HepG2 (cell line): ENCODE data around the gene AK8. TPM values are rescaled to one million over a fixed set of nuclear protein-coding genes. Genes with fewer than 3 reads are reported as not detected.
A peak's percentile ranks its signal among the peaks of the same experiment; 100 is the strongest.

Experiments
- ATAC-seq: fragments of 200-7000 bp; cut with Tn5 transposase; 3 replicates; pipeline ENCODE4 v1.9.1; 2020; ENCODE audit warnings: mild to moderate bottlenecking, moderate library complexity
- BruUV-seq: library from RNA; stranded (reverse); fragments of 400-500 nt; replicated peaks from 2 replicates; lab custom pipeline; 2021; lab: Mats Ljungman, UMichigan
- CTCF ChIA-PET: fragments of 300-600 bp; formaldehyde crosslinking; extraction: SDS; loops from one replicate; lab custom pipeline; 2021; ENCODE audit warnings: low total read pairs, inconsistent platforms, low intra/inter-chr PET ratio; lab: Yijun Ruan, JAX
- POLR2A ChIA-PET: fragments of 350-600 bp; sonication (Branson Sonifier 250); formaldehyde crosslinking; loops from one replicate; lab custom pipeline; 2020; ENCODE audit warnings: antibody characterized with exemption, inconsistent platforms; lab: Yijun Ruan, JAX
- DNase-seq: peaks from one replicate; pipeline ENCODE4 v3.0.0-alpha.2; 2015; ENCODE audit warnings: low spot score
- FAIRE-seq: peaks from 3 replicates; lab custom pipeline; 2011; peaks lifted over from hg19 to GRCh38; lab: Jason Lieb, UNC
- H2AFZ ChIP-seq: one replicate; pipeline ENCODE4 v1.6.1; 2011; ENCODE audit warnings: low read length, inconsistent platforms
- H3K27ac ChIP-seq: fragments of 300-600 bp; 3 replicates; pipeline ENCODE4 v1.8.0; 2011; ENCODE audit warnings: mixed run types, mild to moderate bottlenecking, mixed read lengths, low read length, inconsistent platforms; ENCODE audit not compliant: insufficient read depth; ENCODE audit errors: extremely low read length
- H3K27me3 ChIP-seq, 2 experiments: fragments of 200-600 bp in 1 of 2; 2 replicates in 1 of 2; 3 replicates in 1 of 2; pipeline versions ENCODE4 v1.6.0 to v1.8.0; 2011; ENCODE audit warnings: low read length in 2 of 2, mild to moderate bottlenecking in 2 of 2, moderate library complexity in 2 of 2, inconsistent platforms in 1 of 2; ENCODE audit not compliant: insufficient read depth in 2 of 2, control insufficient read depth in 1 of 2
- H3K36me3 ChIP-seq, 2 experiments: fragments of 200-600 bp in 1 of 2; replicated peaks in 1 of 2; 2 replicates in 1 of 2; 3 replicates in 1 of 2; pipeline versions ENCODE4 v1.5.1 to v1.8.0; 2011; ENCODE audit warnings: low read length in 2 of 2, inconsistent platforms in 1 of 2; ENCODE audit not compliant: insufficient read depth in 2 of 2, control insufficient read depth in 1 of 2
- H3K4me1 ChIP-seq: 2 replicates; pipeline ENCODE4 v1.5.1; 2012; ENCODE audit warnings: low read length, inconsistent platforms; ENCODE audit not compliant: insufficient read depth
- H3K4me2 ChIP-seq: 2 replicates; pipeline ENCODE4 v1.6.0; 2011; ENCODE audit warnings: low read depth, low read length, inconsistent platforms
- H3K4me3 ChIP-seq, 3 experiments: fragments of 200-600 bp in 1 of 3; sonication (generic), shearing (Covaris generic) in 1 of 3; replicated peaks in 1 of 3; 2 replicates each; pipeline ENCODE4 v1.5.1; 2011 to 2016; ENCODE audit warnings: low read length in 3 of 3, inconsistent platforms in 2 of 3, low read depth in 2 of 3, mild to moderate bottlenecking in 2 of 3, control low read depth in 1 of 3, mixed read lengths in 1 of 3; ENCODE audit not compliant: insufficient read depth in 1 of 3
- H3K79me2 ChIP-seq: one replicate; pipeline ENCODE4 v1.6.1; 2011; ENCODE audit warnings: low read length, inconsistent platforms; ENCODE audit not compliant: insufficient read depth
- H3K9ac ChIP-seq: 2 replicates; pipeline ENCODE4 v1.6.0; 2011; ENCODE audit warnings: mild to moderate bottlenecking, low read depth, low read length, inconsistent platforms; ENCODE audit not compliant: insufficient read depth
- H3K9me3 ChIP-seq: 2 replicates; pipeline ENCODE4 v1.5.1; 2012; ENCODE audit warnings: mild to moderate bottlenecking, low read length
- H4K20me1 ChIP-seq: 2 replicates; pipeline ENCODE4 v1.6.0; 2011; ENCODE audit warnings: inconsistent platforms, mild to moderate bottlenecking, low read length, moderate library complexity; ENCODE audit not compliant: insufficient read depth
- CEBPB ChIP-seq: IDR thresholded peaks from 2 replicates; pipeline ENCODE4 v1.6.1; 2011; ENCODE audit warnings: low read depth, low read length, improper control_type of control experiment, borderline replicate concordance
- KAT8 ChIP-seq: IDR thresholded peaks from 2 replicates; pipeline ENCODE4 v1.6.1; 2016; ENCODE audit warnings: missing genetic modification reagents, missing compliant biosample characterization
- NAIF1 ChIP-seq: sonication (generic); formaldehyde crosslinking; IDR thresholded peaks from 2 replicates; pipeline ENCODE4 v1.5.0; 2020; ENCODE audit warnings: mild to moderate bottlenecking, missing genetic modification reagents, borderline replicate concordance
- SMYD3 ChIP-seq: sonication (generic); formaldehyde crosslinking; IDR thresholded peaks from 2 replicates; pipeline ENCODE4 v1.8.1; 2023; ENCODE audit warnings: mild to moderate bottlenecking, missing genetic modification reagents
- U2AF1 ChIP-seq: fragments of 200-400 bp; formaldehyde crosslinking; optimal IDR thresholded peaks from 2 replicates; pipeline ENCODE3; 2017; ENCODE audit warnings: mild to moderate bottlenecking, low read depth, low read length
- ZNF484 ChIP-seq: sonication (generic); formaldehyde crosslinking; IDR thresholded peaks from 2 replicates; pipeline ENCODE4 v1.5.1; 2020; ENCODE audit warnings: mild to moderate bottlenecking, low read depth, missing genetic modification reagents, borderline replicate concordance
- ZNF672 ChIP-seq: sonication (generic); formaldehyde crosslinking; IDR thresholded peaks from 2 replicates; pipeline ENCODE4 v1.8.1; 2022; ENCODE audit warnings: missing genetic modification reagents
- WGBS: methylation state at CpG from one replicate; pipeline ENCODE4 v1.1.6; 2017; ENCODE audit warnings: low lambda C conversion rate; 5-methylcytosine and 5-hydroxymethylcytosine counted together
- in situ Hi-C: cut with HindIII; loops from 2 replicates; pipeline ENCODE4 v1.10.0; 2017; ENCODE audit warnings: low pct_unique_long_range_greater_than_20kb; ENCODE audit not compliant: extremely low pct_ligation_motif_present
- intact Hi-C: fragments of 100-400 bp; cut with micrococcal nuclease; formaldehyde crosslinking; loops from one replicate; pipeline ENCODE4 v1.10.0; 2022; ENCODE audit not compliant: unreplicated experiment
- polyA plus RNA-seq, 8 experiments: library from polyadenylated mRNA; depleted of rRNA in 3 of 8; stranded (reverse) in 7 of 8; unstranded in 1 of 8; fragments of >200 nt; fragmentation: Illumina TruSeq in 4 of 8; extraction: Trizol in 4 of 8; gene quantifications; 2 replicates each; pipeline versions ENCODE4 v1.2.1 to v1.2.3, GENCODE V29; 2011 to 2016; ENCODE audit warnings: low read depth in 4 of 8, missing spikeins in 1 of 8, mixed read lengths in 1 of 8; ENCODE audit not compliant: insufficient read depth in 1 of 8
- total RNA-seq, 5 experiments: library from RNA; depleted of rRNA; stranded (reverse); fragments of >200 nt; fragmentation: Illumina TruSeq; extraction: Trizol; gene quantifications; 2 replicates each; pipeline ENCODE4 v1.2.3, GENCODE V29; 2016; ENCODE audit warnings: low read depth in 1 of 5
- TF ChIP-seq, protein P1 (sequence below): sonication (generic); formaldehyde crosslinking; IDR thresholded peaks from 2 replicates; pipeline ENCODE4 v1.9.0; 2022; ENCODE audit warnings: missing genetic modification reagents, mild to moderate bottlenecking, borderline replicate concordance

AK8 gene
- total and polyA plus RNA-seq, 2 of the 13 experiments (the other 11 are each of a cell fraction or from before 2014, with no cell fraction given), result 0.11 TPM; not detected in 1

DNA sequence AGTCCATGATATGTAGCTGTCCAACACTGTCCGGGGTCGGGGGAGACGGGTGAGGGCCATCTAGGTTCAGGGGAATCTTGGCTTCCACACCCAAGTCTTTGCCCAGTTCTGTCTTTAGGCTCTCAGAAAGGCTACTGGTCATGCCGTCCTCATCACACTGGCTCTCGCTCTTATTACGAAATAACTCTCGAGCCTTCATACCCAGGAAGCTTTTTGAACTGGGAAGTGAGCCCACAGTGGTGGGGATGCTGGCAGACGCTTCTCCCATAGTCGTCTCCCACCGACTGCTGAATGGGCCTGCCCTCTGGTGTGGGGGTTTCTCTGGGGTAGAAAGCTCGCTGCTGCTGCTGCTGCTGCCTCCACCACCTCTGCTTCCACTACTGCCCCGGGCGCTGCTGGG, 18.2 kb upstream of the AK8 start:
- in situ Hi-C loops, result no loop called here
- Histone ChIP-seq H3K4me3 (no peak overlapping the region), H3K27me3 (no peaks in the 10 kb centered on the region), H3K4me2 (no peak overlapping the region), H4K20me1 (no peaks in the 10 kb centered on the region; the same call in 1 of the 2 replicates), H3K4me1 (peaks cover 19% of the 10 kb centered on the region), H2AFZ (no peak overlapping the region), H3K79me2 (no peaks in the 10 kb centered on the region), H3K9ac (no peak overlapping the region), H3K27ac (no peak overlapping the region), H3K36me3 (peaks cover 29 to 58% of the 10 kb centered on the region in 2 experiments), H3K9me3 (no peaks in the 10 kb centered on the region)
- CTCF ChIA-PET, result no interaction called here
- 94% methylated on average over 13 of the region's 13 CpGs for WGBS
- BruUV-seq, result no TSS peak
- no peak for FAIRE-seq
- POLR2A ChIA-PET, result no interaction called here
- TF ChIP-seq ZNF672 (CRISPR knock-in tag) (no peak), SMYD3 (CRISPR knock-in tag) (no peak), NAIF1 (CRISPR knock-in tag) (no peak), U2AF1 (no peak), ZNF484 (CRISPR knock-in tag) (no peak), CEBPB (peak; percentile 57; the same call in 1 of the 2 replicates)
- DNase-seq, result no peak
- intact Hi-C loops, result no loop called here
- ATAC-seq, result no peak

DNA sequence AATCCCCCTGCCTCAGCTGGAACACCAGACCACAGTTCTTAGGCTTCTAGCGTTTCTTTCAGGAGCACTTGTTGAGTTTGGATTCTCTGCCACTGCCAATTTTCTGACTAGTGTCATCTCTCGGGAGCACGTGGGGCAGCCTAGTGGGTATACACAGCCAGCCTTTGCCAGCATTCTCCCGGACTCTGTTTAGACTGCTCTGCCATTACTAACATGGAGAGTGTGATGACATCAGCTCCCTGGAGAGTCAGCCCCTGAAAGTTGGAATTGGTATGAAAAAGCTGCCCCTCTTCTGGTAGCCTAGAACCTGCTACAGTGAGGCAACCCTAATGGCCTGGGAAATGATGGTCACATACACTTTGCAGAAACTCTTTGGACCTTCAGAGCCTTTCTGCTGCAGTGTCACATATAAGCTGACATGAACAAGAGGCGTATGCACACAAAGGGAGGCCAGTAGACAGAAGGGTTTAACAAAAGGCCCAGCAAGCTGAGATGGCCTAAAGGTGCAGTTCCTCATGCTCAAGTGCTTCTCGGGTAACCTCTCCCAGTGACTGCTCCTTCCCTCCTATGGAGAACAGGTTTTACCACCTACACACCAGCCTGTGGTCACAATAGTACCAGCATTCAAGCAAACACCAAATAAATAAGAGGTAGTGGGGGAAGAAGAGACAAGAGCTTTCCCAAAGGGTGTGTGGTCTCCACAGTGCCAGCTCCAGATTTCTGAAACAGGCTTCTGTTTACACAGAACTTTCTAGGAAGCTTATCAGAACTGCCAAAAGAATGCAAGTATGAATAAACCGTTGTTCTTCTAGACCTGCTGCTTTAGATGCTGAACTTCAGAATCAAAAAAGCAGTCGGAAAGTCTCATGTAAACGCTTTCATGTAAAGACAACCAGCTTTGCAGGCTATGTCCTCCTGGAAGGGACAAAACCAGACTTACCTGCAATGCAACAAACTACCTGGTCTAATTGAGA, 17.1 kb upstream of the AK8 start:
- Histone ChIP-seq H2AFZ (no peak overlapping the region), H3K9ac (no peak overlapping the region), H4K20me1 (no peaks in the 10 kb centered on the region; the same call in 1 of the 2 replicates), H3K4me1 (peaks cover 19% of the 10 kb centered on the region), H3K79me2 (no peaks in the 10 kb centered on the region), H3K4me2 (no peak overlapping the region), H3K27ac (no peak overlapping the region), H3K27me3 (no peaks in the 10 kb centered on the region), H3K9me3 (no peaks in the 10 kb centered on the region), H3K4me3 (no peak overlapping the region), H3K36me3 (peaks cover 25 to 47% of the 10 kb centered on the region in 2 experiments)
- intact Hi-C loops (no loop called here), in situ Hi-C loops (no loop called here)
- ChIA-PET POLR2A (no interaction called here), CTCF (no interaction called here)
- ATAC-seq (no peak), DNase-seq (no peak), FAIRE-seq (no peak)
- no TSS peak for BruUV-seq
- TF ChIP-seq, protein P1, sequence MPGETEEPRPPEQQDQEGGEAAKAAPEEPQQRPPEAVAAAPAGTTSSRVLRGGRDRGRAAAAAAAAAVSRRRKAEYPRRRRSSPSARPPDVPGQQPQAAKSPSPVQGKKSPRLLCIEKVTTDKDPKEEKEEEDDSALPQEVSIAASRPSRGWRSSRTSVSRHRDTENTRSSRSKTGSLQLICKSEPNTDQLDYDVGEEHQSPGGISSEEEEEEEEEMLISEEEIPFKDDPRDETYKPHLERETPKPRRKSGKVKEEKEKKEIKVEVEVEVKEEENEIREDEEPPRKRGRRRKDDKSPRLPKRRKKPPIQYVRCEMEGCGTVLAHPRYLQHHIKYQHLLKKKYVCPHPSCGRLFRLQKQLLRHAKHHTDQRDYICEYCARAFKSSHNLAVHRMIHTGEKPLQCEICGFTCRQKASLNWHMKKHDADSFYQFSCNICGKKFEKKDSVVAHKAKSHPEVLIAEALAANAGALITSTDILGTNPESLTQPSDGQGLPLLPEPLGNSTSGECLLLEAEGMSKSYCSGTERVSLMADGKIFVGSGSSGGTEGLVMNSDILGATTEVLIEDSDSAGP (CRISPR knock-in tag), result no peak
- TF ChIP-seq KAT8 (CRISPR knock-in tag), result no peak
- 90% methylated on average over 8 of the region's 9 CpGs for WGBS
